Mucosa of rectum (tissue), 2 donors: ENCODE data around the gene SOX15.

Experiments
- H3K27ac ChIP-seq, 2 donors: one replicate each; pipeline ENCODE4 v1.7.0; 2013; ENCODE audit warnings: inconsistent platforms in 2 of 2, low read depth in 2 of 2, low read length in 2 of 2
- H3K27me3 ChIP-seq, 2 donors: one replicate each; pipeline ENCODE4 v1.7.0; 2013; ENCODE audit warnings: low read length in 2 of 2; ENCODE audit not compliant: control insufficient read depth in 2 of 2, insufficient read depth in 2 of 2
- H3K36me3 ChIP-seq, 2 donors: one replicate each; pipeline ENCODE4 v1.7.0; 2013; ENCODE audit warnings: low read length in 2 of 2; ENCODE audit not compliant: control insufficient read depth in 2 of 2, insufficient read depth in 2 of 2
- H3K4me1 ChIP-seq, 2 donors: one replicate each; pipeline ENCODE4 v1.7.0; 2013; ENCODE audit warnings: low read length in 2 of 2, mild to moderate bottlenecking in 1 of 2; ENCODE audit not compliant: control insufficient read depth in 2 of 2, insufficient read depth in 2 of 2
- H3K4me3 ChIP-seq, 2 donors: one replicate each; pipeline ENCODE4 v1.7.0; 2013; ENCODE audit warnings: low read length in 2 of 2
- H3K9ac ChIP-seq, 2 donors: one replicate each; pipeline ENCODE4 v1.7.0; 2013; ENCODE audit warnings: low read length in 2 of 2, low read depth in 1 of 2, mild to moderate bottlenecking in 1 of 2
- H3K9me3 ChIP-seq, 2 donors: one replicate each; pipeline ENCODE4 v1.7.0; 2013; ENCODE audit warnings: low read length in 2 of 2; ENCODE audit not compliant: control insufficient read depth in 2 of 2
- donor health status: healthy.
- donor health status: Normal muscosa, but diverticular disease.

Gene SOX15

GRCh38 chr17:7589891-7590691 is at the start of gene SOX15:
TSS of gene SOX15 (minus strand) at chr17:7590094. CDS start at chr17:7589676, 418 bp downstream.
- Histone ChIP-seq H3K4me1 (peaks cover 4 to 11% of the 10 kb centered on the region in 2 donors), H3K27me3 (no peaks in the 10 kb centered on the region), H3K9me3 (no peaks in the 10 kb centered on the region), H3K27ac (peak within 1 kb of the TSS in 1 of 2 donors; percentile 43), H3K36me3 (peaks cover 45 to 54% of the 10 kb centered on the region in 2 donors), H3K4me3 (peak within 1 kb of the TSS; percentile 31 to 45), H3K9ac (peak within 1 kb of the TSS; percentile 32 to 50)

- no peaks in the 10 kb centered on the region for H3K9me3 ChIP-seq
- no peaks in the 10 kb centered on the region for H3K4me1 ChIP-seq
- no peak overlapping the region for H3K4me3 ChIP-seq
- no peaks in the 10 kb centered on the region for H3K36me3 ChIP-seq
- H3K27ac ChIP-seq, result no peak overlapping the region
- H3K9ac ChIP-seq, result no peak overlapping the region
- H3K27me3 ChIP-seq, result no peaks in the 10 kb centered on the region
Observed at GRCh38 chr17:7636163-7636562, 46.3 kb upstream of the SOX15 start.

- no peak overlapping the region for H3K9ac ChIP-seq
- no peaks in the 10 kb centered on the region for H3K4me1 ChIP-seq
- no peak overlapping the region for H3K4me3 ChIP-seq
- no peaks in the 10 kb centered on the region for H3K9me3 ChIP-seq
- H3K27ac ChIP-seq, result no peak overlapping the region
- H3K27me3 ChIP-seq, result no peaks in the 10 kb centered on the region
- no peaks in the 10 kb centered on the region for H3K36me3 ChIP-seq
Observed at GRCh38 chr17:7634384-7634783, 44.5 kb upstream of the SOX15 start.

GRCh38 chr17:7633093-7633492 is 43.2 kb upstream of the SOX15 start:
- Histone ChIP-seq H3K9me3 (no peaks in the 10 kb centered on the region), H3K9ac (no peak overlapping the region), H3K4me3 (no peak overlapping the region), H3K4me1 (no peaks in the 10 kb centered on the region), H3K27me3 (no peaks in the 10 kb centered on the region), H3K36me3 (no peaks in the 10 kb centered on the region), H3K27ac (no peak overlapping the region)

GRCh38 chr17:7632492-7632894 is 42.6 kb upstream of the SOX15 start:
- Histone ChIP-seq H3K4me1 (peaks cover 0 to 2% of the 10 kb centered on the region in 2 donors), H3K27ac (no peak overlapping the region), H3K9me3 (no peaks in the 10 kb centered on the region), H3K9ac (no peak overlapping the region), H3K27me3 (no peaks in the 10 kb centered on the region), H3K4me3 (no peak overlapping the region), H3K36me3 (no peaks in the 10 kb centered on the region)

GRCh38 chr17:7631398-7632380 is 41.8 kb upstream of the SOX15 start:
- Histone ChIP-seq H3K36me3 (no peaks in the 10 kb centered on the region), H3K27ac (no peak overlapping the region), H3K9ac (no peak overlapping the region), H3K9me3 (no peaks in the 10 kb centered on the region), H3K4me3 (no peak overlapping the region), H3K4me1 (peaks cover 3 to 5% of the 10 kb centered on the region in 2 donors), H3K27me3 (no peaks in the 10 kb centered on the region)

- Histone ChIP-seq H3K4me3 (no peak within 1 kb of the TSS), H3K27ac (no peak within 1 kb of the TSS), H3K36me3 (no peaks in the 10 kb centered on the region), H3K9me3 (no peaks in the 10 kb centered on the region), H3K27me3 (no peaks in the 10 kb centered on the region), H3K4me1 (peaks cover 5 to 10% of the 10 kb centered on the region in 2 donors), H3K9ac (no peak within 1 kb of the TSS)
Observed at GRCh38 chr17:7629939-7630571, 40.2 kb upstream of the SOX15 start, which contains the start of gene SHBG. TSS of gene SHBG (plus strand) at chr17:7630135. CDS start at chr17:7630173, 38 bp downstream.

- H3K9me3 ChIP-seq, result no peaks in the 10 kb centered on the region
- peak within 1 kb of the TSS; percentile 81 to 87 for H3K9ac ChIP-seq
- H3K27me3 ChIP-seq, result no peaks in the 10 kb centered on the region
- no peaks in the 10 kb centered on the region for H3K36me3 ChIP-seq
- peak within 1 kb of the TSS; percentile 85 to 90 for H3K27ac ChIP-seq
- H3K4me1 ChIP-seq, result peaks cover 5 to 10% of the 10 kb centered on the region in 2 donors
- peak within 1 kb of the TSS; percentile 84 to 90 for H3K4me3 ChIP-seq
Observed at GRCh38 chr17:7627250-7628121, 37.6 kb upstream of the SOX15 start, which contains the start of gene SAT2. TSS of gene SAT2 (minus strand) at chr17:7627821. CDS start at chr17:7627635, 186 bp downstream.

GRCh38 chr17:7626956-7627249 is 37.0 kb upstream of the SOX15 start:
- no peaks in the 10 kb centered on the region for H3K27me3 ChIP-seq
- peak overlapping the region; percentile 84 to 90 for H3K4me3 ChIP-seq
- H3K9me3 ChIP-seq, result no peaks in the 10 kb centered on the region
- H3K36me3 ChIP-seq, result no peaks in the 10 kb centered on the region
- H3K9ac ChIP-seq, result peak overlapping the region; percentile 81 to 87
- H3K27ac ChIP-seq, result peak overlapping the region in 1 of 2 donors; percentile 90
- peaks cover 5 to 10% of the 10 kb centered on the region in 2 donors for H3K4me1 ChIP-seq
